ENCODE results near the gene RDH5. TPM values are rescaled to one million over a fixed set of nuclear protein-coding genes. Genes with fewer than 3 reads are reported as not detected.

Gene RDH5
- total RNA-seq, 1 donor from 2014 or later: 6.7 TPM

- no peaks in the 10 kb centered on the region for H3K27me3 Mint-ChIP-seq (ENCODE audit: insufficient read depth)
- DNase-seq (ENCODE audit: low spot score): no peak
- intact Hi-C loops (cut with micrococcal nuclease): loop anchor here (10.0 kb wide), 1 partner anchor 1155 kb away; no protein-coding TSS in a partner anchor
- no peaks in the 10 kb centered on the region for H3K36me3 Mint-ChIP-seq (ENCODE audit: low read depth)
- H3K4me3 Mint-ChIP-seq: peak overlapping the region; percentile 11
- H3K27ac Mint-ChIP-seq: no peak overlapping the region
- H3K9me3 Mint-ChIP-seq: no peaks in the 10 kb centered on the region
- H3K4me1 Mint-ChIP-seq (ENCODE audit: low read depth): peaks cover 35% of the 10 kb centered on the region
Observed at GRCh38 chr12:55719371-55719770, 822 bp upstream of the RDH5 start.

GRCh38 chr12:55720894-55721444 is 776 bp downstream of the RDH5 start:
- intact Hi-C loops (cut with micrococcal nuclease): no loop called here
- peaks cover 42% of the 10 kb centered on the region for H3K4me1 Mint-ChIP-seq (ENCODE audit: low read depth)
- H3K36me3 Mint-ChIP-seq (ENCODE audit: low read depth): peaks cover 12% of the 10 kb centered on the region
- no peak overlapping the region for H3K27ac Mint-ChIP-seq
- DNase-seq (ENCODE audit: low spot score): no peak
- H3K4me3 Mint-ChIP-seq: no peak overlapping the region
- peaks cover 1% of the 10 kb centered on the region for H3K27me3 Mint-ChIP-seq (ENCODE audit: insufficient read depth)
- H3K9me3 Mint-ChIP-seq: no peaks in the 10 kb centered on the region

DNA sequence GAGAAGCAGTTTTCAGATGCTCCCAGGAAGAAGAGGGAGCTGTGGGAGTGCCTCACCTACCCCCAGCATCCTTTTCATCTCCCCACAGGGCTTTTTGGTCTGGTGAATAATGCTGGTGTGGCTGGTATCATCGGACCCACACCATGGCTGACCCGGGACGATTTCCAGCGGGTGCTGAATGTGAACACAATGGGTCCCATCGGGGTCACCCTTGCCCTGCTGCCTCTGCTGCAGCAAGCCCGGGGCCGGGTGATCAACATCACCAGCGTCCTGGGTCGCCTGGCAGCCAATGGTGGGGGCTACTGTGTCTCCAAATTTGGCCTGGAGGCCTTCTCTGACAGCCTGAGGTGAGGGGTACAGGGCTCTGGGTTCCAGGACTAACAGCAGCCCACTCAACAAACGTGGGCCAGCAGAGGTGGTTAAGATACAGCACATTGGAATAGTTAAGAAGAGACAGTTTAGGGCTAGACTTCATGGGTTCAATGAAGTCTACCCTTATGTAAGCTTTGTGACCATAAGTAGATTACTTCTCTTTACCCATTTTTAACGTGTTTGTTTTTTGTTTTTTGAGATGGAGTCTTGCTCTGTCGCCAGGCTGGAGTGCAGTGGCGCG is 1.5 kb downstream of the RDH5 start:
- Mint-ChIP-seq H3K36me3 (ENCODE audit: low read depth) (peaks cover 17% of the 10 kb centered on the region), H3K4me1 (ENCODE audit: low read depth) (peaks cover 42% of the 10 kb centered on the region), H3K27ac (no peak overlapping the region), H3K4me3 (no peak overlapping the region), H3K9me3 (no peaks in the 10 kb centered on the region), H3K27me3 (ENCODE audit: insufficient read depth) (peaks cover 1% of the 10 kb centered on the region)
- no peak for DNase-seq (ENCODE audit: low spot score)
- intact Hi-C loops (cut with micrococcal nuclease): no loop called here

DNA sequence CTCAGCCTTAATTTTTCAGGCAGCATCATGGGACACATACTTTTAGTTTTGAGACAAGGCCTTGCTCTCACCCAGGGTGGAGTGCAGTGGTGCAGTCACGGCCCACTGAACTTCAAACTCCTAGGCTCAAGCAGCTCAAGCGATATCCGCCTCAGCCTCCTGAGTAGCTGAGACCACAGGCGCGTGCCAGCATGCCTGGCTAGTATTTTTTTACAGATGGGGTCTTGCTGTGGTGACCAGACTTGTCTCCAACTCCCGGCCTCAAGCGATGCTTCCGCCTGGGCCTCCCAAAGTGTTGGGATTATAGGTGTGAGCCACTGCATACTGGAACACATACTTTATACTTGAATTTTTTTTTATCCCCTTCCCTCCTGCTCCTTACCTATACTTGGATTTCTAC is 2.8 kb downstream of the RDH5 start:
- Mint-ChIP-seq H3K27me3 (ENCODE audit: insufficient read depth) (peaks cover 1% of the 10 kb centered on the region), H3K9me3 (no peaks in the 10 kb centered on the region), H3K4me3 (no peak overlapping the region), H3K4me1 (ENCODE audit: low read depth) (peaks cover 41% of the 10 kb centered on the region), H3K27ac (no peak overlapping the region), H3K36me3 (ENCODE audit: low read depth) (peaks cover 22% of the 10 kb centered on the region)
- intact Hi-C loops (cut with micrococcal nuclease): no loop called here
- no peak for DNase-seq (ENCODE audit: low spot score)

DNA sequence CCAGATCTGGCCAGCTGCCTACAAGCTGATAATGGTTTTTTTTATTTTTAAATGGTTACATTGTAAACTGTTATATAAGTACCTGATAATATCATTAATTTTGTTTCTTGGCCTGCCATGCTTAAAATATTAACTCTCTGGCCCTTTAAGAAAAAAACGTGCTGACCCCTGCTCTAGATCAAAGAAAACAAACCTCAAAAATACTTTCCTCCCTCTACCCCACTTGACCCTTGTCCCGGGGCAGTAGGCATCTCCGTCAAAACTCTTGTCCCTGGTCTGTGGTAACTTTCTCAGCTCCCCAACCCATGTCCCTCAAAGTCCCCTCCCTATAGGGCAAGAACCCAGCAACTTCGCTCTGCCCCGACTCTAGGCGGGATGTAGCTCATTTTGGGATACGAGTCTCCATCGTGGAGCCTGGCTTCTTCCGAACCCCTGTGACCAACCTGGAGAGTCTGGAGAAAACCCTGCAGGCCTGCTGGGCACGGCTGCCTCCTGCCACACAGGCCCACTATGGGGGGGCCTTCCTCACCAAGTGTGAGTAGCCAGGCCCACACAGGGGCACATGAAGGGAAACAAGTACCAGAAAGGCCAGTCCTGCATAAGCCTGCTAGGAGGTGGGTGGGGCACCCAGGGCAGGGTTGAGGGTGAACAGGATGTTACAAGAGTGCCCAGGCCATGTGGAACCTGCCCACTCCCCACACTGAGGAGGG is 3.5 kb downstream of the RDH5 start:
- Mint-ChIP-seq H3K4me1 (ENCODE audit: low read depth) (peaks cover 33% of the 10 kb centered on the region), H3K27me3 (ENCODE audit: insufficient read depth) (peaks cover 1% of the 10 kb centered on the region), H3K4me3 (no peak overlapping the region), H3K9me3 (no peaks in the 10 kb centered on the region), H3K27ac (no peak overlapping the region), H3K36me3 (ENCODE audit: low read depth) (peaks cover 22% of the 10 kb centered on the region)
- no peak for DNase-seq (ENCODE audit: low spot score)
- intact Hi-C loops (cut with micrococcal nuclease): loop anchor here (1.0 kb wide), 1 partner anchor 14 kb away; no protein-coding TSS in a partner anchor

DNA sequence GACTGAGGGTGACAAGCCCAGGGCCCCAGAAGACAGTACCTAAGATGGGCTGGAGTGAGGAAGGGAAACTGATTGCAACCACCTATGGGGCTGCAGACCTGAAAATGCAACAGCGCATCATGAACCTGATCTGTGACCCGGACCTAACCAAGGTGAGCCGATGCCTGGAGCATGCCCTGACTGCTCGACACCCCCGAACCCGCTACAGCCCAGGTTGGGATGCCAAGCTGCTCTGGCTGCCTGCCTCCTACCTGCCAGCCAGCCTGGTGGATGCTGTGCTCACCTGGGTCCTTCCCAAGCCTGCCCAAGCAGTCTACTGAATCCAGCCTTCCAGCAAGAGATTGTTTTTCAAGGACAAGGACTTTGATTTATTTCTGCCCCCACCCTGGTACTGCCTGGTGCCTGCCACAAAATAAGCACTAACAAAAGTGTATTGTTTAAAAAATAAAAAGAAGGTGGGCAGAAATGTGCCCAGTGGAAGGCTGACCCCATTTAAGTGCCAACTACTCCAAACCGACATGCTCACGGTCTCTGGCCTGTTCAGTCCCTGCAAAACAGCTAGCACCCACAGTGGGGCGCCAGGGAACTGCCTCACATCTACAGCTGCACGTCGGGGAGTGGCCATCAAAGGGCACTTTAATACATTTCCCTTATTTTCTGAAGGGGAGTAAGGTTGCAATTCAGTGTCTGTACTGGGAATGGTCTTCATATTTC is 4.2 kb downstream of the RDH5 start:
- H3K4me3 Mint-ChIP-seq: peak overlapping the region; percentile 54
- H3K4me1 Mint-ChIP-seq (ENCODE audit: low read depth): peaks cover 32% of the 10 kb centered on the region
- H3K27me3 Mint-ChIP-seq (ENCODE audit: insufficient read depth): peaks cover 1% of the 10 kb centered on the region
- no peak overlapping the region for H3K27ac Mint-ChIP-seq
- peak; percentile 48 for DNase-seq (ENCODE audit: low spot score)
- intact Hi-C loops (cut with micrococcal nuclease): loop anchor here (1.0 kb wide), 1 partner anchor 13 kb away; no protein-coding TSS in a partner anchor
- no peaks in the 10 kb centered on the region for H3K9me3 Mint-ChIP-seq
- peaks cover 22% of the 10 kb centered on the region for H3K36me3 Mint-ChIP-seq (ENCODE audit: low read depth)

GRCh38 chr12:55724940-55725309 is 4.7 kb downstream of the RDH5 start:
- H3K4me3 Mint-ChIP-seq: peak overlapping the region; percentile 54
- no peaks in the 10 kb centered on the region for H3K9me3 Mint-ChIP-seq
- H3K36me3 Mint-ChIP-seq (ENCODE audit: low read depth): peaks cover 22% of the 10 kb centered on the region
- peaks cover 38% of the 10 kb centered on the region for H3K4me1 Mint-ChIP-seq (ENCODE audit: low read depth)
- intact Hi-C loops (cut with micrococcal nuclease): loop anchor here (1.0 kb wide), 1 partner anchor 12 kb away; no protein-coding TSS in a partner anchor
- H3K27ac Mint-ChIP-seq: no peak overlapping the region
- no peak for DNase-seq (ENCODE audit: low spot score)
- peaks cover 1% of the 10 kb centered on the region for H3K27me3 Mint-ChIP-seq (ENCODE audit: insufficient read depth)

- intact Hi-C loops (cut with micrococcal nuclease): no loop called here
- peak overlapping the region; percentile 47 for H3K4me3 Mint-ChIP-seq
- no peak overlapping the region for H3K27ac Mint-ChIP-seq
- no peak for DNase-seq (ENCODE audit: low spot score)
- peaks cover 22% of the 10 kb centered on the region for H3K36me3 Mint-ChIP-seq (ENCODE audit: low read depth)
- peaks cover 44% of the 10 kb centered on the region for H3K4me1 Mint-ChIP-seq (ENCODE audit: low read depth)
- H3K27me3 Mint-ChIP-seq (ENCODE audit: insufficient read depth): peaks cover 1% of the 10 kb centered on the region
- no peaks in the 10 kb centered on the region for H3K9me3 Mint-ChIP-seq
Observed at GRCh38 chr12:55725556-55725955, 5.4 kb downstream of the RDH5 start.

GRCh38 chr12:55726971-55727370 is 6.8 kb downstream of the RDH5 start:
- intact Hi-C loops (cut with micrococcal nuclease): no loop called here
- Mint-ChIP-seq H3K9me3 (no peaks in the 10 kb centered on the region), H3K36me3 (ENCODE audit: low read depth) (peaks cover 22% of the 10 kb centered on the region), H3K27me3 (ENCODE audit: insufficient read depth) (peaks cover 1% of the 10 kb centered on the region), H3K4me3 (peak overlapping the region; percentile 81), H3K4me1 (ENCODE audit: low read depth) (peaks cover 48% of the 10 kb centered on the region), H3K27ac (no peak overlapping the region)
- no peak for DNase-seq (ENCODE audit: low spot score)

GRCh38 chr12:55727643-55728185 is 7.5 kb downstream of the RDH5 start:
- Mint-ChIP-seq H3K36me3 (ENCODE audit: low read depth) (peaks cover 22% of the 10 kb centered on the region), H3K27me3 (ENCODE audit: insufficient read depth) (peaks cover 1% of the 10 kb centered on the region)
- intact Hi-C loops (cut with micrococcal nuclease): loop anchor here (2.0 kb wide), 2 partner anchors 15 to 89 kb away; partner anchors contain the start of genes GDF11 and SARNP

GRCh38 chr12:55728186-55728938 is 8.2 kb downstream of the RDH5 start:
- H3K27ac Mint-ChIP-seq: peak overlapping the region; percentile 69
- H3K4me1 Mint-ChIP-seq (ENCODE audit: low read depth): peaks cover 48% of the 10 kb centered on the region
- no peak for DNase-seq (ENCODE audit: low spot score)
- peaks cover 22% of the 10 kb centered on the region for H3K36me3 Mint-ChIP-seq (ENCODE audit: low read depth)
- intact Hi-C loops (cut with micrococcal nuclease): loop anchor here (2.0 kb wide), 2 partner anchors 14 to 88 kb away; partner anchors contain the start of genes GDF11 and SARNP
- peak overlapping the region; percentile 81 for H3K4me3 Mint-ChIP-seq
- H3K27me3 Mint-ChIP-seq (ENCODE audit: insufficient read depth): peaks cover 1% of the 10 kb centered on the region
- H3K9me3 Mint-ChIP-seq: no peaks in the 10 kb centered on the region

More at GRCh38 chr12:55727643-55728185, 7.5 kb downstream of the RDH5 start:
- H3K9me3 Mint-ChIP-seq: no peaks in the 10 kb centered on the region
- peak overlapping the region; percentile 81 for H3K4me3 Mint-ChIP-seq
- peak overlapping the region; percentile 69 for H3K27ac Mint-ChIP-seq
- DNase-seq (ENCODE audit: low spot score): no peak
- H3K4me1 Mint-ChIP-seq (ENCODE audit: low read depth): peaks cover 48% of the 10 kb centered on the region

Measured in activated T-helper 1 cell treated with anti-CD3 and anti-CD28 coated beads, Interleukin-12 subunit alpha, Interleukin-12 subunit beta, Interleukin-2, Interleukin-4 antibody, amounts not matched to agents 30 ng/mL and 10 ng/mL and 1 ng/mL, durations not matched to agents 14 hours and 24 hours and 36 hours (primary cell).